ENCODE measurements around the gene SH3BGRL2.
"Not testable (repeated sequence)": the region's sequence is repeated elsewhere in the genome, so short reads cannot be mapped to it uniquely, and the experiment has no call there.

The SH3BGRL2 gene

DNA sequence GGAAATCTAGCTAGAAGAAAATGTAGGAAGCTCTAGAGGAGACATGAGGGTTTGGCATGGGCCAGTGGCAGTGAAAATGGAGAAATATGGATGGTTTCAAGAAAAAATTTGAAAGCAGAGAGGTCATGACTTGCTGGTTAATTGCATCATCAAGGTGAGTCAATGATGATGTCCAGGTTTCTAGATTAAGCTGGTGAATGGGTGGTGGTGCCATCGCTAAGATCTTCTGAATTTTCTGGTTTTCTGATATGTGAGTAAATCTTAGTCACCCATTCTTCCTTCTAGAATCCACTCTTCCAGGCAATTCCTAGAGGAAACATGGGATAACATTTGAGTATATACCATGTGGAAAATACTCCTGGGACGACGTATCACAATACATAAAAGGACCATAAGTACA, 25.0 kb downstream of the SH3BGRL2 start:
- H3K4me1 ChIP-seq (ENCODE audit: control insufficient read depth, insufficient read depth, low read length), result no peaks in the 10 kb centered on the region
- H3K27me3 ChIP-seq (replicated peaks; ENCODE audit: control insufficient read depth, insufficient read depth, low read length), result no peaks in the 10 kb centered on the region
- DNase-seq (ENCODE audit: low read depth), result no peak
- H3K36me3 ChIP-seq (ENCODE audit: control insufficient read depth, insufficient read depth, low read length, severe bottlenecking), result no peaks in the 10 kb centered on the region
- H3K9me3 ChIP-seq (ENCODE audit: control insufficient read depth, low read length), result no peaks in the 10 kb centered on the region
- H3K9ac ChIP-seq (ENCODE audit: low read length), result no peak overlapping the region
- no peak overlapping the region for H3K4me3 ChIP-seq (ENCODE audit: low read length)

DNA sequence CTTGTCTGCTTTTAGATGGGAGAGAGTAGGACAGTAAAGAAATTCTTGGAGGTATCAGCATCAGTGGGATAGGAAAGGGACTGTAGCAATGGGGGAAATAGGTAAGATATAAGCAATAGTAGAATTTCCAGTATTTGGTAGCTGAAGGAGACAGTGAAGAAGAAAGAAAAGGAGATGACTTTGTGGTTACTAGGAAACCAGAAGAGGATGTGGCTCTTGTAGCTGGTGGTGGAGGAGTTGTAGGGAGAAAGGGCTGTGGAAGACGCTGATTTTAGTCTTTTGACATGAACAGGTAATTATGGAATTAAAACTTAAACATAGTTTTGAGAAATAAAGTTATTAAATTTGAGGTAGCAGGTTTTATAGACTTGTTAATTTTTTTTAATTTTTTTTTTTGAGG, 26.1 kb downstream of the SH3BGRL2 start:
- no peak overlapping the region for H3K4me3 ChIP-seq (ENCODE audit: low read length)
- no peaks in the 10 kb centered on the region for H3K4me1 ChIP-seq (ENCODE audit: control insufficient read depth, insufficient read depth, low read length)
- no peaks in the 10 kb centered on the region for H3K9me3 ChIP-seq (ENCODE audit: control insufficient read depth, low read length)
- no peaks in the 10 kb centered on the region for H3K27me3 ChIP-seq (replicated peaks; ENCODE audit: control insufficient read depth, insufficient read depth, low read length)
- H3K36me3 ChIP-seq (ENCODE audit: control insufficient read depth, insufficient read depth, low read length, severe bottlenecking), result no peaks in the 10 kb centered on the region
- H3K9ac ChIP-seq (ENCODE audit: low read length), result no peak overlapping the region
- DNase-seq (ENCODE audit: low read depth), result no peak

DNA sequence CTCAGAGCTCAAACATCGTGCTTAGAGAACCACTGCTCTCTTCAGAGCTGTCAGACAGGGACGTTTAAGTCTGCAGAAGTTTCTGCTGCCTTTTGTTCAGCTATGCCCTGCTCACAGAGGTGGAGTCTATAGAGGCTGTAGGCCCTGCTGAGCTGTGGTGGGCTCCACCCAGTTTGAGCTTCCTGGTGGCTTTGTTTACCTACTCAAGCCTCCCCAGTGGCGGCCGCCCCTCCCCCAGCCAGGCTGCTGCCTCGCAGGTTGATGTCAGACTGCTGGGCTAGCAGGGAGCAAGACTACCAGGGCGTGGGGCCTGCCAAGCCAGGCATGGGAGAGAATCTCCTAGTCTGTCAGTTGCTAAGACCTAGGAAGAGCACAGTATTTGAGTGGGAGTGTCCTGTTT, 32.5 kb downstream of the SH3BGRL2 start:
- not testable (repeated sequence) for H3K4me1 ChIP-seq (ENCODE audit: control insufficient read depth, insufficient read depth, low read length); H3K36me3 ChIP-seq (ENCODE audit: control insufficient read depth, insufficient read depth, low read length, severe bottlenecking); H3K27me3 ChIP-seq (replicated peaks; ENCODE audit: control insufficient read depth, insufficient read depth, low read length); H3K9me3 ChIP-seq (ENCODE audit: control insufficient read depth, low read length); DNase-seq (ENCODE audit: low read depth); H3K4me3 ChIP-seq (ENCODE audit: low read length); H3K9ac ChIP-seq (ENCODE audit: low read length)

DNA sequence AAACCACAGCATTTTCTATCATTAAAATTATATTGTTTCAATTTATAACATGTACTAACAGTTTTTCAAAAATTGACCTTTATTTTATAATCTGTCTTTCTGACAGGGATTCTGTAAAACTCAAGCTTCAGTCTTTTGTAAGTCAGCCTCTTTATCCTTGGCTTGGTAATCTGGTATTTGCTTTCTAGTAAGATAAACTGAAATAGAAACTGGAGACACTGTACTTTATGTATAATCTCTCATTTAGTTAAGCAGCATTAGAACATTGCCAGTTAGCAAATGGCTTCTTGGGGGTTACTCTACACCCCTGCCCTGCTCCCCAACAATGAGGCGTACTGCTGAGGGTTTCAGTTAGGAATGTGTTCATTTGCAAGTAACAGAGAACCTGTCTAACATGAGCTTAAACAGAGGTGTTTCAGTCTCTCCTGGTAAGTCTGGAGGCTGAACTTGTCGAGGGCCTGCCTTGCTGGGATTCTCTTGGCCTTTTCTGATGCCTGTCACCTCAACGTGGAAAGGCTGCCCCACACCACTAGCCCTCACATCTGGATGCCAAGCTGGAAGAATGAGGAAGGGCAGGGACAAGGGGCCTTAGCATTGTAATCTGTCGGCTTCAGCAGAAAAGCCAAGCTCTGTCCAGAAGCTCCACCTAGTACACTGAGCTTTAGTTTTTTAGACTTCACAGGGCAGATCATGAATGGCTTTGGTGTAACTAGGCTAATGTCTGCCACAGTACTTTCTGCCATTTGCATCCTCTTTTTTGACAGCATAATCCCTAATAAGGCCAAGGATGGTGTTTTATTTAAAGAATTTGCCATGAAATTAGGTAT, 34.8 kb downstream of the SH3BGRL2 start:
- Histone ChIP-seq H3K4me1 (ENCODE audit: control insufficient read depth, insufficient read depth, low read length) (no peaks in the 10 kb centered on the region), H3K4me3 (ENCODE audit: low read length) (no peak overlapping the region), H3K9me3 (ENCODE audit: control insufficient read depth, low read length) (no peaks in the 10 kb centered on the region), H3K36me3 (ENCODE audit: control insufficient read depth, insufficient read depth, low read length, severe bottlenecking) (no peaks in the 10 kb centered on the region), H3K27me3 (replicated peaks; ENCODE audit: control insufficient read depth, insufficient read depth, low read length) (no peaks in the 10 kb centered on the region), H3K9ac (ENCODE audit: low read length) (no peak overlapping the region)
- DNase-seq (ENCODE audit: low read depth), result no peak

DNA sequence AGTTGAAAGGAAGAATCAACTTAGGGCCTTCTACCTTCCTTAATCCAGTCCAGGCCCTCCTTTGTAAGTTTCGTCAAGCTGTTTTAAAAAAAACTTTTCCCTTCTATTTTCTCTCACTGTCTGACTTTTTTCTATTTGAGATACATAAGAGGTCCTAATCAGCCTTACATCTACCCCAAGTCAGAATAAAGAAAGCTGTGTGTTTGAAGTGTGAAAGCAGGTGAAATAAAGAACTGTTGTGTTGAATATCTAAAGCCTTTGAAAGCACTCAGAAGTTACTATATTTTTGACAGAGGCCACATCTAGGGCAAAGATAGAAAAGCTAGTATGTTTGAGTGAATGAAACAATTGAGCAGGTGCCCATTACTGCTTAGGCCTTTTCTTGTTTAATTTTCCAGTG, 35.5 kb downstream of the SH3BGRL2 start:
- Histone ChIP-seq H3K4me3 (ENCODE audit: low read length) (no peak overlapping the region), H3K27me3 (replicated peaks; ENCODE audit: control insufficient read depth, insufficient read depth, low read length) (no peaks in the 10 kb centered on the region), H3K9me3 (ENCODE audit: control insufficient read depth, low read length) (no peaks in the 10 kb centered on the region), H3K9ac (ENCODE audit: low read length) (no peak overlapping the region), H3K36me3 (ENCODE audit: control insufficient read depth, insufficient read depth, low read length, severe bottlenecking) (no peaks in the 10 kb centered on the region), H3K4me1 (ENCODE audit: control insufficient read depth, insufficient read depth, low read length) (peaks cover 2% of the 10 kb centered on the region)
- no peak for DNase-seq (ENCODE audit: low read depth)

DNA sequence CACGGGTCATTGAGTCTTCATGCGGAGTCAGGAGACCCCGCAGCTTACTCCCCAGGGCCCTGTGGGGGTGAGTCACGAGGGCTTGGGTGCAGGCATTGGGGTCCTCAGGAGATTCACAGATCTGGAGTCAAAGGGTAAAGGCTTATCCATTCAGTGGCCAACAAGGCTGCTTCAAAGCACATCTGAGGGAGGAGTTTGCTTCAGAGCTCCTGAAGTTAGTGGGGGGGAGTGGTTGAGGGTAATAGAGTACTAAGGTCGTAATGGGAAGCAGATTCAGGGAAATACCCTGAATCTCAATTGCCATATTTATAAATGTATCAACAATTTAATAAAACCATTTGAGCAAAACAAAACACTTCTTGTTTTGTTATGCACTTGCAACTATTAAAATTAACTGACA, 37.3 kb downstream of the SH3BGRL2 start:
- Histone ChIP-seq H3K36me3 (ENCODE audit: control insufficient read depth, insufficient read depth, low read length, severe bottlenecking) (no peaks in the 10 kb centered on the region), H3K9me3 (ENCODE audit: control insufficient read depth, low read length) (no peaks in the 10 kb centered on the region), H3K27me3 (replicated peaks; ENCODE audit: control insufficient read depth, insufficient read depth, low read length) (no peaks in the 10 kb centered on the region), H3K9ac (ENCODE audit: low read length) (no peak overlapping the region), H3K4me1 (ENCODE audit: control insufficient read depth, insufficient read depth, low read length) (peaks cover 6% of the 10 kb centered on the region), H3K4me3 (ENCODE audit: low read length) (no peak overlapping the region)
- no peak for DNase-seq (ENCODE audit: low read depth)

DNA sequence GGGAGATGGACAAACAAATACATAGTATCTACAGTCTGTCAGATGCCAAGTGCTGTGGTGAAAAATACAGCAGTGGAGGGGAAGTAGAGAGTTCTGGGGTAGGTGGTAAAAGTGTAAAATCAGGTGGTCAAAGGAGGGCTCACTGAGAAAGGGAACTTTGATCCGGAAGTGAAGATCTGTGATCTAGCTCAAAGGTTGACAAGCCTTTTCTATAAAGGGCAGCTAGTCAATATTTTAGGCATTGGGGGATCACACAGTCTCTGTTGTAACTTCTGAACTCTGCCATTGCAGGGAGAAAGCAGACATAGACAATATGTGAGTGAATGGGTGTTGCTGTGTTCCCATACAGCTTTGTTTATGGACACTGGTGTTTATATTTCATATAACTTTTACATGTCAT, 38.6 kb downstream of the SH3BGRL2 start:
- no peak overlapping the region for H3K4me3 ChIP-seq (ENCODE audit: low read length)
- H3K9ac ChIP-seq (ENCODE audit: low read length), result no peak overlapping the region
- DNase-seq (ENCODE audit: low read depth), result no peak
- peaks cover 6% of the 10 kb centered on the region for H3K4me1 ChIP-seq (ENCODE audit: control insufficient read depth, insufficient read depth, low read length)
- H3K9me3 ChIP-seq (ENCODE audit: control insufficient read depth, low read length), result no peaks in the 10 kb centered on the region
- no peaks in the 10 kb centered on the region for H3K27me3 ChIP-seq (replicated peaks; ENCODE audit: control insufficient read depth, insufficient read depth, low read length)
- no peaks in the 10 kb centered on the region for H3K36me3 ChIP-seq (ENCODE audit: control insufficient read depth, insufficient read depth, low read length, severe bottlenecking)

DNA sequence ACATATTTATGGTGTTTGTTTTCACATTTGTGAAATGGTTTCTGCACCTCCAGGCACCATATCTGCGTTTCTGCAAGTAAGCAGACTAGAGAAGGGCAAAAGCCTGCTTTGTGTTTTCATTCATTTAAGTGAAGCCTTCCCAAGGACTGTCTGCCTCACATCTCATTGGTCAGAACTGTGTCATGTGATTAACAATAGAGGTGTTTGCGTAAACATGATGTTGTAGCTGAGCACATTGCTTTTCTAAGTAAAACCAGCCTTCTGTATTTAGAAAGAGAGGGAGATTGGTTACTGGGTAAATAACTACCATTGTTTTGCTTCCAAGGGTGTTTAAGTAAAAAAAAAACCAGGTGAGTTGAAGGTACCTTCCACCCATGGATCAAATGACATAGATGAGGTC, 39.7 kb downstream of the SH3BGRL2 start:
- DNase-seq (ENCODE audit: low read depth), result no peak
- Histone ChIP-seq H3K9me3 (ENCODE audit: control insufficient read depth, low read length) (peaks cover 4% of the 10 kb centered on the region), H3K4me3 (ENCODE audit: low read length) (no peak overlapping the region), H3K36me3 (ENCODE audit: control insufficient read depth, insufficient read depth, low read length, severe bottlenecking) (no peaks in the 10 kb centered on the region), H3K9ac (ENCODE audit: low read length) (no peak overlapping the region), H3K27me3 (replicated peaks; ENCODE audit: control insufficient read depth, insufficient read depth, low read length) (no peaks in the 10 kb centered on the region), H3K4me1 (ENCODE audit: control insufficient read depth, insufficient read depth, low read length) (peaks cover 6% of the 10 kb centered on the region)

DNA sequence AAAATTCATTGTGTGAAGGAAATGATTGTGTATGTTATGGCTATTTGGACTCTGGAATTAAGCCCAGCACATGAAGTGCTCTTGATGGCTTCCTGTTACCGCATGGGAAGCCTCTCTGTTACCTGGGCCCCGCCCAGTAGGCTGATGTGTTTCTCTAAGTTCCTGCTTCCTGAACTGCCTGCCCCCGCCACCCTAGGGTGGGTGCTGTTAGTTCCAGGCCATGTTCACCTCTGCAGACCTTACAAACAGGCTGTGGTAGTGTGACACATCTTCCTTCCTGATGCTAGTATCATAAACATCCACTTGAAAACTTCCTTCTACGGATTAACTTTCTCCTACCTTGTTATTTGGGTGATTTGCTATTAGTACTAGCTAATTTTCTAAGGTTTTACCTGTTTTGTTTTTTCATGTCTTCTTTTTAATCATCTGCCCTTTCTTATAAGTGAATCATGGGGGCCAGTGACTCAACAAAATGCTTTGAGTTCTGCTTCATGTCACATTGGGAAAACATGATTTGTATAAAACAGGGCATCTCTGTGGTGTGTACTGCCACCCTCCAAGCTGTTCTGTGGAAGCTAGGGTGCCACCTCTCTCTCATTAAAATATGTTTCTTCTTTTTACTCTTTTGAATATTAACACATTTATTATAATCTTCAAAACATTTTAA, 40.6 kb downstream of the SH3BGRL2 start:
- no peak overlapping the region for H3K9ac ChIP-seq (ENCODE audit: low read length)
- peaks cover 4% of the 10 kb centered on the region for H3K9me3 ChIP-seq (ENCODE audit: control insufficient read depth, low read length)
- DNase-seq (ENCODE audit: low read depth), result peak; percentile 47
- H3K4me1 ChIP-seq (ENCODE audit: control insufficient read depth, insufficient read depth, low read length), result peaks cover 6% of the 10 kb centered on the region
- no peak overlapping the region for H3K4me3 ChIP-seq (ENCODE audit: low read length)
- H3K27me3 ChIP-seq (replicated peaks; ENCODE audit: control insufficient read depth, insufficient read depth, low read length), result no peaks in the 10 kb centered on the region
- no peaks in the 10 kb centered on the region for H3K36me3 ChIP-seq (ENCODE audit: control insufficient read depth, insufficient read depth, low read length, severe bottlenecking)

DNA sequence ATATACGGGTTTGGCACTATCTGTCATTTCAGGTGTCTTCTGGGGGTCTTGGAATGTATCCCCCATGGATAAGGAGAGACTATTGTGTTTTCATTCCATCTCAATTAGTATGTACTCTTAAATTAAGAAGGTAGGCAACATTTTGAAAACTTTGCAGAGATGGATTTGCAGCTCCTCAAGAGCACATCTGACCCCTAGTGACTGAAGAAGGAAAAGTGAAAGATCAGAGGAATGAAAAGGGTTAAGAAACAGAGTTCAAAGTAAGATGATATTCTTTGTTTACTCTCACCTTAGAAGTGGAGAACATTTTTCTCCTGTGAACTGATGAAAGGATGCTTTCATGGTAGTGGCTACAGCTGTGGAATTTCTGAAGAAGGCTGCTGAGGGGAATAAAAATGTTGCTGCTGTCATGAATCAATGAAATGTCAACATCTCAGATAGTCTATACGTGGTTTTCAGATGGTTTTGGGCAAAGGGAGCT, 41.5 kb downstream of the SH3BGRL2 start:
- DNase-seq (ENCODE audit: low read depth), result peak; percentile 45
- no peaks in the 10 kb centered on the region for H3K27me3 ChIP-seq (replicated peaks; ENCODE audit: control insufficient read depth, insufficient read depth, low read length)

DNA sequence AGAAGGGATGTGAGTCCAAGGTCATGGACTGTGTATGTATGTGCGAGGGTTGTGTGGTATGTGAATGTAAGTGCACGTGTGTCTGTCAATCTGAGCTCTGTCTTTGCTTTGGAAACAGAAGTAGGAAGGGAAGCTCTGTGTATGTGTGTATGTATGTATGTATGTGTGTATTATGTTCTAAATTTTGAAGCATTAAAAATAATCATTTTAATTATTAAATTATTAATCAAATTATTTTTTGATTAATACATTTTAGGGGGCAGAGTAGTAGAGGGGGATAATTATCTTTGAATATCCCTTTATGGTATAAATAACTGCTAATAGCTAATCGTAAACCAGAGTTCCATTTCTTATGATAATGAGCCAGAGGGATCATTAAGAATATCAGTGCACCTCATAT, 42.8 kb downstream of the SH3BGRL2 start:
- no peaks in the 10 kb centered on the region for H3K36me3 ChIP-seq (ENCODE audit: control insufficient read depth, insufficient read depth, low read length, severe bottlenecking)
- H3K27me3 ChIP-seq (replicated peaks; ENCODE audit: control insufficient read depth, insufficient read depth, low read length), result no peaks in the 10 kb centered on the region

More for the DNA sequence above, 41.5 kb downstream of the SH3BGRL2 start:
- Histone ChIP-seq H3K4me1 (ENCODE audit: control insufficient read depth, insufficient read depth, low read length) (peaks cover 13% of the 10 kb centered on the region), H3K4me3 (ENCODE audit: low read length) (no peak overlapping the region), H3K9me3 (ENCODE audit: control insufficient read depth, low read length) (peaks cover 4% of the 10 kb centered on the region), H3K36me3 (ENCODE audit: control insufficient read depth, insufficient read depth, low read length, severe bottlenecking) (no peaks in the 10 kb centered on the region), H3K9ac (ENCODE audit: low read length) (no peak overlapping the region)

More for the DNA sequence above, 42.8 kb downstream of the SH3BGRL2 start:
- Histone ChIP-seq H3K9ac (ENCODE audit: low read length) (no peak overlapping the region), H3K9me3 (ENCODE audit: control insufficient read depth, low read length) (peaks cover 4% of the 10 kb centered on the region), H3K4me1 (ENCODE audit: control insufficient read depth, insufficient read depth, low read length) (peaks cover 14% of the 10 kb centered on the region), H3K4me3 (ENCODE audit: low read length) (no peak overlapping the region)
- DNase-seq (ENCODE audit: low read depth), result no peak
